ENCODE data around the gene LCAT. TPM values are rescaled to one million over a fixed set of nuclear protein-coding genes. Genes with fewer than 3 reads are reported as not detected.

The LCAT gene
- total and polyA plus RNA-seq, 9 of the 15 experiments (the other 6 are each of a cell fraction or from before 2014, with no cell fraction given): 0.46 to 21.0 (median 5.0) TPM

DNA sequence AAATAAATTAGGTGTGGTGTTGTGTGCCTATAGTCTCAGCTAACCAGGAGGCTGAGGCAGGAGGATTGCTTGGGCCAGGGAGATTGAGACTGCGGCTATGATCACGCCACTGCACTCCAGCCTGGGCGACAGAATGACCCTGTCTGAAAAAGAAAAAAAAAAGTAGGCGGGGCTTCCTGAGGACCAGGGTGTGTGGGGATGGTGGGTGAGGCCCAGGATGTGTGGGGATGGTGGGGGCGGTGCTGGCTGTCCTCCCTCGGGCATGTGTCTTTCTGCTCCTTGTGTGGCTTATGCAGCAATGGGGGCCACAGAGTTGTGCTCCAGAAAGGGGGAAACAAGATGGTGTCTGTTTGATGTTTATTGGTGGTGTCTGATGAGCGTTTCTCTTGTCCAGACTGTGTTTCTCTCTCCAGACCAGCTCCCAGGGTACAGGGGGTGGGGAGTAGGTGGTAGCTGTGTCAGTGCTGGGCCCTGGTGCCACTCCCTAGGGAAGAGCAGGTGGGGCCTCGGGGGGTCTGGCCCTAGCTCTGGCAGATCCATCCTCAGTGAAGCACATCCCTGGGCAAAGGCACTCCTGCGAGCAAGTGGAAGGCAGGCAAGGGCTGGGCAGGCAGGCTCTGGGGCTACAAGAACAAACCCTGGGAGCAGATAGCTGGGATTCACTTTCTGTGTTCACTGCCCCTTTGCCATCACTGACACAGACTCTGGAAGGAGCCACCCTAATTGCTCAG is 2.3 kb downstream of the LCAT start:
- H2AFZ ChIP-seq (ENCODE audit: low read depth, low read length): no peak overlapping the region
- no peaks in the 10 kb centered on the region for H3K27me3 ChIP-seq (ENCODE audit: control insufficient read depth in 2 of 2, insufficient read depth in 2 of 2, low read length in 2 of 2)
- H3K4me2 ChIP-seq (ENCODE audit: insufficient read depth, low read length): no peak overlapping the region
- H3K4me1 ChIP-seq (replicated peaks in 1 of 2; ENCODE audit: control insufficient read depth in 2 of 2, insufficient read depth in 2 of 2, low read length in 2 of 2): peaks cover 16 to 69% of the 10 kb centered on the region in 2 experiments
- DNase-seq (ENCODE audit: extremely low read depth in 1 of 4, low spot score in 3 of 4) (peak in 2 of 4 experiments; percentile 43 to 46), ATAC-seq (peak; percentile 21), FAIRE-seq (no peak)
- CTCF ChIA-PET (ENCODE audit: low intra/inter-chr PET ratio): interaction anchor here (1.4 kb wide), 1 partner anchor 125 kb away, joined by 6 read pairs; no protein-coding TSS in a partner anchor
- H3K9ac ChIP-seq (ENCODE audit: insufficient read depth in 1 of 2, low read depth in 2 of 2, low read length in 2 of 2): peak overlapping the region in 1 of 2 experiments; percentile 63; a peak in 2 of 4 replicates
- H3K9me3 ChIP-seq (replicated peaks; ENCODE audit: control insufficient read depth, insufficient read depth, low read depth, low read length): no peaks in the 10 kb centered on the region; the same call in 1 of the 2 replicates
- in situ Hi-C loops (cut with MboI): no loop called here
- peaks cover 9% of the 10 kb centered on the region for H3K79me2 ChIP-seq (ENCODE audit: control insufficient read depth, insufficient read depth, low read length)
- H3K36me3 ChIP-seq (ENCODE audit: control insufficient read depth, insufficient read depth, low read length): peaks cover 62% of the 10 kb centered on the region; the same call in 2 of the 3 replicates
- H3K9me1 ChIP-seq (ENCODE audit: control insufficient read depth, insufficient read depth, low read length): no peaks in the 10 kb centered on the region
- H4K20me1 ChIP-seq (replicated peaks; ENCODE audit: control insufficient read depth, insufficient read depth, low read length): peaks cover 16% of the 10 kb centered on the region; the same call in 1 of the 2 replicates
- intact Hi-C loops (cut with micrococcal nuclease): no loop called here
- POLR2A ChIA-PET: interaction anchor here (0.6 to 1.2 kb wide), 6 partner anchors 8 to 126 kb away, joined by 3 to 8 read pairs (median 4); partner anchors contain the start of gene CTRL
- no TSS peak for BruUV-seq (replicated peaks)
- H3K27ac ChIP-seq (ENCODE audit: extremely low read depth, low read depth, low read length): no peak overlapping the region
- no peak overlapping the region for H3K4me3 ChIP-seq
- 58% methylated on average over 9 of the region's 9 CpGs for WGBS (ENCODE audit: insufficient coverage, low coverage, missing lambda C conversion rate)
- TF ChIP-seq, protein P1, sequence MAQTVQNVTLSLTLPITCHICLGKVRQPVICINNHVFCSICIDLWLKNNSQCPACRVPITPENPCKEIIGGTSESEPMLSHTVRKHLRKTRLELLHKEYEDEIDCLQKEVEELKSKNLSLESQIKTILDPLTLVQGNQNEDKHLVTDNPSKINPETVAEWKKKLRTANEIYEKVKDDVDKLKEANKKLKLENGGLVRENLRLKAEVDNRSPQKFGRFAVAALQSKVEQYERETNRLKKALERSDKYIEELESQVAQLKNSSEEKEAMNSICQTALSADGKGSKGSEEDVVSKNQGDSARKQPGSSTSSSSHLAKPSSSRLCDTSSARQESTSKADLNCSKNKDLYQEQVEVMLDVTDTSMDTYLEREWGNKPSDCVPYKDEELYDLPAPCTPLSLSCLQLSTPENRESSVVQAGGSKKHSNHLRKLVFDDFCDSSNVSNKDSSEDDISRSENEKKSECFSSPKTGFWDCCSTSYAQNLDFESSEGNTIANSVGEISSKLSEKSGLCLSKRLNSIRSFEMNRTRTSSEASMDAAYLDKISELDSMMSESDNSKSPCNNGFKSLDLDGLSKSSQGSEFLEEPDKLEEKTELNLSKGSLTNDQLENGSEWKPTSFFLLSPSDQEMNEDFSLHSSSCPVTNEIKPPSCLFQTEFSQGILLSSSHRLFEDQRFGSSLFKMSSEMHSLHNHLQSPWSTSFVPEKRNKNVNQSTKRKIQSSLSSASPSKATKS (CRISPR knock-in tag; IDR thresholded peaks at IDR 0.05): no peak
- TF ChIP-seq SUPT5H (IDR thresholded peaks at IDR 0.05): 0 out of 2 replicates have a peak, but pooled peaks have one; percentile 29
- TF ChIP-seq REST (IDR thresholded peaks at IDR 0.05; ENCODE audit: borderline replicate concordance): no peak
- TF ChIP-seq REST (CRISPR knock-in tag; IDR thresholded peaks at IDR 0.05; ENCODE audit: low read depth): no peak
- TF ChIP-seq MAFF (IDR thresholded peaks at IDR 0.05; ENCODE audit: low read length): no peak
- TF ChIP-seq ZNF384 (IDR thresholded peaks at IDR 0.05; ENCODE audit: low read depth, low read length): peak; percentile 62; the same call in 1 of the 2 replicates
- TF ChIP-seq RUNX1 (IDR thresholded peaks at IDR 0.05; ENCODE audit: low read depth): 0 out of 2 replicates have a peak, but pooled peaks have one; percentile 23
- no peak for TF ChIP-seq JUNB (CRISPR knock-in tag; conservative IDR thresholded peaks at IDR 0.05)
- no peak for TF ChIP-seq SNRNP70 (optimal IDR thresholded peaks at IDR 0.05; ENCODE audit: low read depth, low read length)
- TF ChIP-seq GABPB1 (CRISPR knock-in tag; IDR thresholded peaks at IDR 0.05): 0 out of 2 replicates have a peak, but pooled peaks have one; percentile 32
- peak; percentile 71 for TF ChIP-seq EGR1 (conservative IDR thresholded peaks at IDR 0.05)
